MCF 10A (cell line): ENCODE measurements around the gene TBCD. TPM values are rescaled to one million over a fixed set of nuclear protein-coding genes. Genes with fewer than 3 reads are reported as not detected.
"Not testable (repeated sequence)": the region's sequence is repeated elsewhere in the genome, so short reads cannot be mapped to it uniquely, and the experiment has no call there.

Experiments used
- BruUV-seq: library from RNA; stranded (reverse); fragments of 400-500 nt; replicated peaks from 2 replicates; lab custom pipeline; 2021; lab: Mats Ljungman, UMichigan
- CTCF ChIA-PET: fragments of 300-600 bp; sonication (Branson Sonifier 250); formaldehyde crosslinking; extraction: SDS; loops from one replicate; lab custom pipeline; 2021; ENCODE audit warnings: antibody characterized with exemption, inconsistent platforms; lab: Yijun Ruan, JAX
- POLR2A ChIA-PET: fragments of 300-600, 350-650 bp; sonication (Branson Sonifier 250); formaldehyde crosslinking; extraction: SDS; loops from one replicate; lab custom pipeline; 2020; ENCODE audit warnings: antibody characterized with exemption, inconsistent platforms; lab: Yijun Ruan, JAX
- DNase-seq: peaks from one replicate; pipeline ENCODE4 v3.0.0-alpha.2; 2018; ENCODE audit not compliant: unreplicated experiment
- H3K27ac Mint-ChIP-seq: one replicate; pipeline ENCODE4 v1.8.0; 2022; ENCODE audit warnings: mild to moderate bottlenecking, low read depth, mixed read lengths; ENCODE audit not compliant: unreplicated experiment
- H3K27me3 Mint-ChIP-seq: one replicate; pipeline ENCODE4 v1.8.0; 2022; ENCODE audit warnings: mixed read lengths; ENCODE audit not compliant: insufficient read depth, unreplicated experiment
- H3K36me3 Mint-ChIP-seq: one replicate; pipeline ENCODE4 v1.8.0; 2022; ENCODE audit warnings: mild to moderate bottlenecking, moderate library complexity, mixed read lengths; ENCODE audit not compliant: insufficient read depth, unreplicated experiment
- H3K4me1 Mint-ChIP-seq: one replicate; pipeline ENCODE4 v1.8.0; 2022; ENCODE audit warnings: mixed read lengths; ENCODE audit not compliant: insufficient read depth, unreplicated experiment
- H3K4me3 Mint-ChIP-seq: one replicate; pipeline ENCODE4 v1.8.0; 2022; ENCODE audit warnings: mild to moderate bottlenecking, moderate library complexity, mixed read lengths; ENCODE audit not compliant: unreplicated experiment
- H3K9me3 Mint-ChIP-seq: one replicate; pipeline ENCODE4 v1.8.0; 2022; ENCODE audit warnings: mixed read lengths; ENCODE audit not compliant: unreplicated experiment
- CTCF ChIP-seq: fragments of 200-600 bp; IDR thresholded peaks from one replicate; pipeline ENCODE4 v1.8.0; 2022; ENCODE audit warnings: antibody characterized with exemption, mild to moderate bottlenecking; ENCODE audit not compliant: unreplicated experiment
- intact Hi-C: fragments of 100-400 bp; cut with micrococcal nuclease; formaldehyde crosslinking; loops from 2 replicates; pipeline ENCODE4 v1.14.1; 2022
- total RNA-seq: library from RNA; stranded (reverse); gene quantifications from 2 replicates; pipeline ENCODE4 v1.2.3, GENCODE V29; 2022

Gene TBCD
- total RNA-seq, 1 experiment from 2014 or later, result 76.2 TPM

- intact Hi-C loops, result no loop called here
- Mint-ChIP-seq H3K4me1 (no peaks in the 10 kb centered on the region), H3K4me3 (no peak overlapping the region), H3K27me3 (no peaks in the 10 kb centered on the region), H3K9me3 (no peaks in the 10 kb centered on the region), H3K36me3 (peaks cover 6% of the 10 kb centered on the region), H3K27ac (no peak overlapping the region)
- DNase-seq, result no peak
- no TSS peak for BruUV-seq
- CTCF ChIA-PET, result no interaction called here
- TF ChIP-seq CTCF, result no peak
- POLR2A ChIA-PET, result interaction anchor here (0.7 to 1.6 kb wide), 2 partner anchors 9 to 103 kb away, joined by 4 read pairs; no protein-coding TSS in a partner anchor
These were observed 227.9 kb downstream of the TBCD start for GRCh38 chr17:82979718-82980117.

DNA sequence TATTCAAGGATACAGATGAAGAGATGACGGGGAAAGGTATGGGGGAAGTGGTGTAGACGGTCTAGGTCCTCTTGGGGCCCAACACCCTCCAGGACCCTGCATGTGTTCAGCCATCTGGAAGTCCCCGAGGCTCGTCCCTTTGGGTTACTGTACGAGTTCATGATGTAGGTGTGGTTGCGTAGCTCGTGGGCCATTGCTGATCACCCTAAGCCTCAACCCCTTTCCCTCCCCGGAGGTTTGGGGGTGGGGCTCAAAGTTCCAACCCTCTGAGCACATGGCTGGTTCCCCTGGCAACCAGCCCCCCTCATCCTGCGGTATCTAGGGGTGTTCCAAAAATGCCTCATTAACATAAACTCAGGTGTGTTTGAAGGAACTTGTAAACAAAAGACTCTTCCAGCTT, 228.8 kb downstream of the TBCD start:
- POLR2A ChIA-PET, result no interaction called here
- no peak overlapping the region for H3K27ac Mint-ChIP-seq

GRCh38 chr17:82981141-82981730, 229.4 kb downstream of the TBCD start:
- BruUV-seq, result no TSS peak
- CTCF ChIA-PET, result no interaction called here
- Mint-ChIP-seq H3K27me3 (no peaks in the 10 kb centered on the region), H3K9me3 (no peaks in the 10 kb centered on the region), H3K36me3 (peaks cover 6% of the 10 kb centered on the region), H3K4me1 (no peaks in the 10 kb centered on the region), H3K27ac (no peak overlapping the region), H3K4me3 (no peak overlapping the region)
- TF ChIP-seq CTCF, result no peak
- no peak for DNase-seq
- POLR2A ChIA-PET, result no interaction called here
- intact Hi-C loops, result no loop called here

More for the DNA sequence above, 228.8 kb downstream of the TBCD start:
- CTCF ChIA-PET, result no interaction called here
- Mint-ChIP-seq H3K4me3 (no peak overlapping the region), H3K9me3 (no peaks in the 10 kb centered on the region), H3K4me1 (no peaks in the 10 kb centered on the region), H3K36me3 (peaks cover 6% of the 10 kb centered on the region), H3K27me3 (no peaks in the 10 kb centered on the region)
- intact Hi-C loops, result no loop called here
- TF ChIP-seq CTCF, result no peak
- BruUV-seq, result no TSS peak
- DNase-seq, result no peak

DNA sequence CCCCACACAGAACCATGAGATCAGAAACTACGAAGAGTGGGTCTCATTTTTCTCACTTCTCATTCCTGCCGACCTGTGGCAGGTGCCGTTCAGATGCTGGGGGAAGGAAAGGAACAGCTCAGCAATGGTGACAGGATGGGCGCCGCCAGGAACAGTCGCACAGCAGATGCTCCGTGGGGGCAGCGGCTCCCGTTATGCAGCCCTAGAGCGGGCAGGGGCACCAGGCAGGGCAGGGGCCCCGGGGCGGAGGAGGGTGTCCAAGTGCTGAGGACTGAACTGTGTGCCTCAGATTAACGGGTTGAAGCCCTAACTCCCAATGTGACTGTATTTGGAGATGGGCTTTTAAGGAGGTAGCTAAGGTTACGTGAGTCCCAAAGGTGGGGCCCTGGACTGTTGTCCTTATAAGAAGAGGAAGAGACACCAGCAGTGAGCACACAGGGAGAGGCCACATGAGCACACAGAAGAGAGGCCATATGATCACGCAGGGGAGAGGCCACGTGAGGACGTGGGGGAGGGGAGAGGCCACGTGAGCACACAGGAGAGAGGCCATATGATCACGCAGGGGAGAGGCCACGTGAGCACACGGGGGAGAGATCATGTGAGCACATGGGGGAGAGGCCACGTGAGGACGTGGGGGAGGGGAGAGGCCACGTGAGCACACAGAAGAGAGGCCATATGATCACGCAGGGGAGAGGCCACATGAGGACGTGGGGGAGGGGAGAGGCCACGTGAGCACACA, 231.8 kb downstream of the TBCD start:
- no peaks in the 10 kb centered on the region for H3K4me1 Mint-ChIP-seq
- TF ChIP-seq CTCF, result no peak
- H3K27ac Mint-ChIP-seq, result no peak overlapping the region
- intact Hi-C loops, result no loop called here
- no peak for DNase-seq
- no TSS peak for BruUV-seq
- H3K36me3 Mint-ChIP-seq, result peaks cover 7% of the 10 kb centered on the region
- no peaks in the 10 kb centered on the region for H3K9me3 Mint-ChIP-seq
- ChIA-PET POLR2A (no interaction called here), CTCF (interaction anchor here (0.7 kb wide), 1 partner anchor 545 kb away, joined by 3 read pairs; no protein-coding TSS in a partner anchor)
- no peaks in the 10 kb centered on the region for H3K27me3 Mint-ChIP-seq
- H3K4me3 Mint-ChIP-seq, result no peak overlapping the region

DNA sequence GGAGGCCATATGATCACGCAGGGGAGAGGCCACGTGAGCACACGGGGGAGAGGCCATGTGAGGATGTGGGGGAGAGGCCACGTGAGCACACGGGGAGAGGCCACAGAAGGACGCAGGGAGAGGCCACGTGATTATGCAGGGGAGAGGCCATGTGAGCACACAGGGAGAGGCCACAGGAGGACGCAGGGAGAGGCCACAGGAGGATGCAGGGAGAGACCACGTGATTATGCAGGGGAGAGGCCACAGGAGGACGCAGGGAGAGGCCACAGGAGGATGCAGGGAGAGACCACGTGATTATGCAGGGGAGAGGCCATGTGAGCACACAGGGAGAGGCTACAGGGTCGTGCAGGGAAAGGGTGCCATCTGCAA, 232.4 kb downstream of the TBCD start:
- ChIA-PET POLR2A (interaction anchor here (0.7 kb wide), 1 partner anchor 198 kb away, joined by 3 read pairs; no protein-coding TSS in a partner anchor), CTCF (interaction anchor here (0.7 kb wide), 1 partner anchor 26 kb away, joined by 3 read pairs; no protein-coding TSS in a partner anchor)
- BruUV-seq, intact Hi-C loops, DNase-seq, H3K9me3 Mint-ChIP-seq, H3K4me3 Mint-ChIP-seq, H3K27ac Mint-ChIP-seq, H3K4me1 Mint-ChIP-seq, H3K27me3 Mint-ChIP-seq: not testable (repeated sequence)
- peaks cover 13% of the 10 kb centered on the region for H3K36me3 Mint-ChIP-seq
